ENCODE data around the gene CCDC70. TPM values are rescaled to one million over a fixed set of nuclear protein-coding genes. Genes with fewer than 3 reads are reported as not detected.

Gene CCDC70
- total and polyA plus RNA-seq, 3 experiments from 2014 or later: not detected

GRCh38 chr13:51869916-51870315 lies 8.1 kb downstream of the CCDC70 start:
- no peaks in the 10 kb centered on the region for H3K9me3 Mint-ChIP-seq
- H3K4me3 ChIP-seq (ENCODE audit: low read length): no peak overlapping the region
- ChIA-PET POLR2A (no interaction called here), CTCF (no interaction called here)
- H3K36me3 ChIP-seq (ENCODE audit: insufficient read depth, low read length): no peaks in the 10 kb centered on the region
- peaks cover 9 to 17% of the 10 kb centered on the region in 2 donors for H3K27me3 Mint-ChIP-seq
- no peaks in the 10 kb centered on the region for H3K9me3 ChIP-seq (ENCODE audit: low read length)
- H3K4me1 ChIP-seq (ENCODE audit: insufficient read depth, low read length): no peaks in the 10 kb centered on the region
- H3K4me1 Mint-ChIP-seq: no peaks in the 10 kb centered on the region
- H3K36me3 Mint-ChIP-seq: no peaks in the 10 kb centered on the region
- H3K4me3 Mint-ChIP-seq: no peak overlapping the region
- H3K27me3 ChIP-seq (ENCODE audit: insufficient read depth, low read length, poor library complexity, severe bottlenecking): no peaks in the 10 kb centered on the region
- H3K27ac Mint-ChIP-seq: no peak overlapping the region
- DNase-seq: no peak
- no peak overlapping the region for H3K27ac ChIP-seq (ENCODE audit: low read depth, low read length)

DNA sequence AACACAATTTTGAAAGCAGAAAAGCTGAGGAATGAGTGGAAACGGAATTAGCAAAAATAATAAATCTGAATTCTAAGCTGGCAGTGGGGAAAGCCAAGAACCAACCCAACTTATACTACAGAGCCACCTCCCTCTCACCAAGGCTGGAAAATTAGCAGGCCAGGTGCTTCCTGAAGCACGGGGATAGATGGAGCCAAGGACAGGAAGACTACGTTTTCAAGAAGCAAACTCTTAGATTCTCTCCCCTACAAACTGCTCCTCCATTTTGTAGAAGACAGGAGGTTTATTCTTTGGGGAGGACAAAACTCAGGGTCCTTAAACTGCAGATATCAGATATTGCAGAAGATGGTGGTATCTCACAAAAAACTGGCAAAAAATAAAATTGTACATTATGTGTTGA lies 8.8 kb downstream of the CCDC70 start:
- Histone ChIP-seq H3K9me3 (ENCODE audit: low read length) (no peaks in the 10 kb centered on the region), H3K4me3 (ENCODE audit: low read length) (no peak overlapping the region), H3K36me3 (ENCODE audit: insufficient read depth, low read length) (no peaks in the 10 kb centered on the region), H3K27ac (ENCODE audit: low read depth, low read length) (no peak overlapping the region), H3K27me3 (ENCODE audit: insufficient read depth, low read length, poor library complexity, severe bottlenecking) (no peaks in the 10 kb centered on the region), H3K4me1 (ENCODE audit: insufficient read depth, low read length) (no peaks in the 10 kb centered on the region)
- ChIA-PET POLR2A (no interaction called here), CTCF (no interaction called here)
- peaks cover 9 to 15% of the 10 kb centered on the region in 2 donors for H3K27me3 Mint-ChIP-seq
- no peak for DNase-seq
- no peaks in the 10 kb centered on the region for H3K4me1 Mint-ChIP-seq
- no peak overlapping the region for H3K4me3 Mint-ChIP-seq
- H3K9me3 Mint-ChIP-seq: no peaks in the 10 kb centered on the region
- H3K27ac Mint-ChIP-seq: no peak overlapping the region
- H3K36me3 Mint-ChIP-seq: no peaks in the 10 kb centered on the region

DNA sequence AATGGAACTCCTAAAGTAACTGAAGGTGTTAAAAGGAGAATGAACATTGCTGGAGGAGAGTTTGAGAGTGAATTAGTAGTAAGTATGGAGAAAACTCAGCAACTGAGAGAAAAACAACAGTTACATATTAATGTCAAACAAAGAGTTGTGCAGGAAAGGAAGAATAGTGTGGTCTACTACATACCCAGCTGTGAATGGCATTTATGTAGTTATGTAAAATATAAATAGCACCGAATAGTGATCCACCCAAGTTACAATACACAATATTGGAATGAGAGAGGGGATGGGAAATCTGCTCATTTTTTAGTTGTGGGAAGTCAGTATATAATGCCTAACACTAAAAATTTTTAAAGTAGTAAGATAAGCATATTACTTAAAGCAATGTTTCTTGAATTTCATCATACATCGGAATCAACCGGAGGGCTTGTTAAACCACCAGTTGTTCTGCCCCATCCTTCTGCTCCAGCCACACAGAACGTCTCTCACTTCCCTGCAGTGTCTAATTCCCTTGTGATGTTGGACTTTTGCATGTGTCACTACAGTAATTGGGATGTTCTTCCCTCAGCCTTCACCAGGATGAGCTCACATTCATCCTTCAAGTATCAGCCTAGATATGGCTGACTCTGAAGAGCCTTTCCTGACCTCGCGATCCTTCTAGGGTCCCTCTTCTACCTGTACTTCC lies 11.5 kb downstream of the CCDC70 start:
- no peak for DNase-seq
- CTCF ChIA-PET: no interaction called here
- H3K9me3 ChIP-seq (ENCODE audit: low read length): no peaks in the 10 kb centered on the region
- H3K36me3 Mint-ChIP-seq: no peaks in the 10 kb centered on the region
- no peaks in the 10 kb centered on the region for H3K27me3 ChIP-seq (ENCODE audit: insufficient read depth, low read length, poor library complexity, severe bottlenecking)
- POLR2A ChIA-PET: no interaction called here
- no peaks in the 10 kb centered on the region for H3K4me1 Mint-ChIP-seq
- no peaks in the 10 kb centered on the region for H3K36me3 ChIP-seq (ENCODE audit: insufficient read depth, low read length)
- no peaks in the 10 kb centered on the region for H3K9me3 Mint-ChIP-seq
- no peak overlapping the region for H3K4me3 ChIP-seq (ENCODE audit: low read length)
- no peaks in the 10 kb centered on the region for H3K4me1 ChIP-seq (ENCODE audit: insufficient read depth, low read length)
- no peak overlapping the region for H3K27ac ChIP-seq (ENCODE audit: low read depth, low read length)
- H3K4me3 Mint-ChIP-seq: no peak overlapping the region
- peak overlapping the region in 1 of 8 donors; percentile 13 for H3K27ac Mint-ChIP-seq
- H3K27me3 Mint-ChIP-seq: peaks cover 9 to 22% of the 10 kb centered on the region in 2 donors

- H3K36me3 ChIP-seq (ENCODE audit: insufficient read depth, low read length): no peaks in the 10 kb centered on the region
- CTCF ChIA-PET: no interaction called here
- H3K9me3 Mint-ChIP-seq: no peaks in the 10 kb centered on the region
- no peak overlapping the region for H3K4me3 ChIP-seq (ENCODE audit: low read length)
- no peaks in the 10 kb centered on the region for H3K27me3 ChIP-seq (ENCODE audit: insufficient read depth, low read length, poor library complexity, severe bottlenecking)
- H3K27ac Mint-ChIP-seq: no peak overlapping the region
- H3K4me1 Mint-ChIP-seq: no peaks in the 10 kb centered on the region
- no peak overlapping the region for H3K4me3 Mint-ChIP-seq
- no peak for DNase-seq
- no peaks in the 10 kb centered on the region for H3K9me3 ChIP-seq (ENCODE audit: low read length)
- no peaks in the 10 kb centered on the region for H3K36me3 Mint-ChIP-seq
- no peaks in the 10 kb centered on the region for H3K4me1 ChIP-seq (ENCODE audit: insufficient read depth, low read length)
- H3K27me3 Mint-ChIP-seq: peaks cover 9 to 22% of the 10 kb centered on the region in 2 donors
- no peak overlapping the region for H3K27ac ChIP-seq (ENCODE audit: low read depth, low read length)
- POLR2A ChIA-PET: no interaction called here
These were observed 12.1 kb downstream of the CCDC70 start for GRCh38 chr13:51873837-51874236.

DNA sequence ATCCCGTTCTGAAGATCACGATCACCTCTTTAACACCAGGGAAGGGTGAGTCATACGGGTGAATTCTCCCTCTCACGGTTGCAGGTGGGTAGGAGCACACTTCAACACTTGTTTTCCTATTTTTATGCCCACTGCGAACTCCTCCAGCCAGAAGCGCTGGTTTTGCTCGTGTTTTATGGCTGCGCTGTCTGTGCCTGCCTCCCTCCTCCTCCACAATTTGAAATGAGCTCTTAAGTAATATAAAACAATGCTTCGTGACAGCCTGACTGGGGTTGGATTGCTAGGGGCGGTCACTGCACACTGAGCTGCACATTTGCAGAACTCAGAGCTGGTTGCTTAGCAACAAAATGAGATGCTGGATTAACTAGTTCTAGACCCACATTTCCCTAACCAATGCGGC lies 12.9 kb downstream of the CCDC70 start:
- Mint-ChIP-seq H3K4me3 (no peak overlapping the region), H3K36me3 (peaks cover 0 to 2% (median 0%) of the 10 kb centered on the region in 3 donors), H3K4me1 (no peaks in the 10 kb centered on the region), H3K27me3 (peaks cover 6 to 21% of the 10 kb centered on the region in 2 donors), H3K27ac (no peak overlapping the region), H3K9me3 (no peaks in the 10 kb centered on the region)
- Histone ChIP-seq H3K27me3 (ENCODE audit: insufficient read depth, low read length, poor library complexity, severe bottlenecking) (no peaks in the 10 kb centered on the region), H3K4me3 (ENCODE audit: low read length) (no peak overlapping the region), H3K4me1 (ENCODE audit: insufficient read depth, low read length) (no peaks in the 10 kb centered on the region), H3K27ac (ENCODE audit: low read depth, low read length) (no peak overlapping the region), H3K36me3 (ENCODE audit: insufficient read depth, low read length) (no peaks in the 10 kb centered on the region), H3K9me3 (ENCODE audit: low read length) (no peaks in the 10 kb centered on the region)
- no peak for DNase-seq
- CTCF ChIA-PET: no interaction called here
- POLR2A ChIA-PET: no interaction called here

- H3K4me1 ChIP-seq (ENCODE audit: insufficient read depth, low read length): no peaks in the 10 kb centered on the region
- Mint-ChIP-seq H3K9me3 (peaks cover 3 to 9% (median 4%) of the 10 kb centered on the region in 5 donors), H3K27ac (no peak overlapping the region), H3K27me3 (peaks cover 12 to 24% of the 10 kb centered on the region in 2 donors), H3K4me3 (no peak overlapping the region), H3K4me1 (no peaks in the 10 kb centered on the region), H3K36me3 (peaks cover 0 to 14% (median 0%) of the 10 kb centered on the region in 3 donors)
- H3K27me3 ChIP-seq (ENCODE audit: insufficient read depth, low read length, poor library complexity, severe bottlenecking): no peaks in the 10 kb centered on the region
- H3K4me3 ChIP-seq (ENCODE audit: low read length): no peak overlapping the region
- no peaks in the 10 kb centered on the region for H3K36me3 ChIP-seq (ENCODE audit: insufficient read depth, low read length)
- H3K9me3 ChIP-seq (ENCODE audit: low read length): no peaks in the 10 kb centered on the region
- DNase-seq: no peak
- CTCF ChIA-PET: interaction anchor here (0.9 kb wide), 1 partner anchor 11 kb away, joined by 4 read pairs; no protein-coding TSS in a partner anchor
- POLR2A ChIA-PET: no interaction called here
- no peak overlapping the region for H3K27ac ChIP-seq (ENCODE audit: low read depth, low read length)
These were observed 17.4 kb downstream of the CCDC70 start for GRCh38 chr13:51879133-51879532.

DNA sequence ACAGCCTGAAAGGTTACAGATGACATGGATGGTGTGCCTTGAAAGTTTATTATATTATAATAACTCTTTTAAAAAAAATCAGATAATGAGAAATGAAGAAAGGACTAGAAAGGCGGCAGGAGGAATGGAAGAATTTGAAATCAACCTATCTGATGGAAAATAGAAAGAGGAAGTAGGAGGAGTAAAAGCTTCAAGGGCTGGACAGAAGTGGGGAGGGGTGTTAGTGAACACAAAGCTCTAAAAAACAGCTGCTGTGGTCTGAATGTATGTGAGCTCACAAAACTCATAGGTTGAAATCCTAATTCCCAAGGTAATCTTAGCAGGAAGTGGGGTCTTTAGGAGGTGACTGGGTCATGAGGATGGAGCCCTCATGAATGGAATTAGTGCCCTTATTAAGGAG lies 19.5 kb downstream of the CCDC70 start:
- Histone ChIP-seq H3K27ac (ENCODE audit: low read depth, low read length) (no peak overlapping the region), H3K4me1 (ENCODE audit: insufficient read depth, low read length) (no peaks in the 10 kb centered on the region), H3K27me3 (ENCODE audit: insufficient read depth, low read length, poor library complexity, severe bottlenecking) (no peaks in the 10 kb centered on the region), H3K9me3 (ENCODE audit: low read length) (no peaks in the 10 kb centered on the region), H3K36me3 (ENCODE audit: insufficient read depth, low read length) (no peaks in the 10 kb centered on the region), H3K4me3 (ENCODE audit: low read length) (no peak overlapping the region)
- H3K4me1 Mint-ChIP-seq: no peaks in the 10 kb centered on the region
- no peak overlapping the region for H3K27ac Mint-ChIP-seq
- peaks cover 12 to 18% of the 10 kb centered on the region in 2 donors for H3K27me3 Mint-ChIP-seq
- peaks cover 3 to 9% (median 4%) of the 10 kb centered on the region in 5 donors for H3K9me3 Mint-ChIP-seq
- H3K36me3 Mint-ChIP-seq: peaks cover 0 to 14% (median 0%) of the 10 kb centered on the region in 3 donors
- POLR2A ChIA-PET: no interaction called here
- CTCF ChIA-PET: no interaction called here
- no peak for DNase-seq
- no peak overlapping the region for H3K4me3 Mint-ChIP-seq

DNA sequence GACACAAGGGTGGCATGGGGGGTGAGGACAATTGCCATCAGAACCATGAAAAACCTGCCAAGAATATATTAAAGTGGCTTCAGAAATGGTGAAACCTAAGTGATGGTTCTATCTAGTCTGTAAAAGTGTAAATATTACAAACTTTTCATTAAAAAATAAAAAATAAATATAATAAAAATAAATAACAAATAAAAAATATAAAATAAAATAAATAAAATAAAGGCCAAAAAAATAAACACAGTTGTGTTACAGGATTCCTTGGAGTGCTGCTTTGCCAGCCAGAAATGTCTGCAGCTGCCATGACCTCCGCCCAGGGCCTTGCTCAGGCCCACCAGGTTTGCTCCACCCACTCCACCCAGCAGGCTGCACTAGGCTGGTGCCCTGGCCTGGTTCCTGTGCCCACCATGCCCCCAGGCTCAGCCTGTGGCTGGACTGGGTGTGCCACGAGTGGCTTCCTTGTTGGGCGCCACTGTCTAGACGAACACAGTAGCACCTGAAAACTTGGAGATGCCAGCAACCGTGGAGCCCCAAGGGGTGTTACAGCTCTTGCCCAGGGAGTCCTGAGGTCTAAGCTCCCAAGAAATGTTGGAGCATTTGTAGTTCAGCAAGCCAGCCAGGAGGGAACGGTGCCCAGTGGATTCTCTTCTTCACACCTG lies 20.9 kb downstream of the CCDC70 start:
- no peaks in the 10 kb centered on the region for H3K4me1 ChIP-seq (ENCODE audit: insufficient read depth, low read length)
- peaks cover 0 to 14% (median 0%) of the 10 kb centered on the region in 3 donors for H3K36me3 Mint-ChIP-seq
- ChIA-PET CTCF (interaction anchor here (1.7 kb wide), 1 partner anchor 10 kb away, joined by 4 read pairs; no protein-coding TSS in a partner anchor), POLR2A (no interaction called here)
- H3K27ac Mint-ChIP-seq: no peak overlapping the region
- H3K27ac ChIP-seq (ENCODE audit: low read depth, low read length): no peak overlapping the region
- no peaks in the 10 kb centered on the region for H3K36me3 ChIP-seq (ENCODE audit: insufficient read depth, low read length)
- DNase-seq: no peak
- no peaks in the 10 kb centered on the region for H3K4me1 Mint-ChIP-seq
- H3K27me3 ChIP-seq (ENCODE audit: insufficient read depth, low read length, poor library complexity, severe bottlenecking): no peaks in the 10 kb centered on the region
- no peak overlapping the region for H3K4me3 ChIP-seq (ENCODE audit: low read length)
- no peak overlapping the region for H3K4me3 Mint-ChIP-seq
- H3K27me3 Mint-ChIP-seq: peaks cover 10 to 12% of the 10 kb centered on the region in 2 donors
- H3K9me3 Mint-ChIP-seq: peaks cover 3 to 9% (median 4%) of the 10 kb centered on the region in 5 donors
- no peaks in the 10 kb centered on the region for H3K9me3 ChIP-seq (ENCODE audit: low read length)
